ENCODE measurements around the gene SLC26A11. TPM values are rescaled to one million over a fixed set of nuclear protein-coding genes. Genes with fewer than 3 reads are reported as not detected.

The SLC26A11 gene
- total and polyA plus RNA-seq, 5 donors from 2014 or later: 7.7 to 75.9 (median 8.3) TPM

- H3K27ac Mint-ChIP-seq: peak overlapping the region; percentile 95 to 99 (median 98)
- H3K4me1 Mint-ChIP-seq: peaks cover 3 to 71% (median 40%) of the 10 kb centered on the region in 4 donors
- Histone ChIP-seq H3K27me3 (ENCODE audit: control insufficient read depth, insufficient read depth, low read length) (no peaks in the 10 kb centered on the region), H3K9me3 (ENCODE audit: control insufficient read depth in 2 of 2, low read length in 2 of 2) (no peaks in the 10 kb centered on the region), H3K4me1 (ENCODE audit: control insufficient read depth, insufficient read depth, low read length, poor library complexity, severe bottlenecking) (peaks cover 77% of the 10 kb centered on the region), H3K27ac (ENCODE audit: insufficient read depth, low read length, poor library complexity, severe bottlenecking) (peak overlapping the region; percentile 92), H3K36me3 (ENCODE audit: control insufficient read depth, insufficient read depth, low read length) (no peaks in the 10 kb centered on the region), H3K4me3 (ENCODE audit: low read depth, low read length) (peak overlapping the region; percentile 69)
- DNase-seq (no peak), ATAC-seq (ENCODE audit: low read depth in 2 of 2) (no peak)
- peaks cover 13% of the 10 kb centered on the region for H3K36me3 Mint-ChIP-seq
- no peaks in the 10 kb centered on the region for H3K9me3 Mint-ChIP-seq
- H3K27me3 Mint-ChIP-seq: no peaks in the 10 kb centered on the region
- peak overlapping the region; percentile 94 to 96 (median 96) for H3K4me3 Mint-ChIP-seq
These were observed 41.7 kb downstream of the SLC26A11 start for GRCh38 chr17:80261895-80262279.

DNA sequence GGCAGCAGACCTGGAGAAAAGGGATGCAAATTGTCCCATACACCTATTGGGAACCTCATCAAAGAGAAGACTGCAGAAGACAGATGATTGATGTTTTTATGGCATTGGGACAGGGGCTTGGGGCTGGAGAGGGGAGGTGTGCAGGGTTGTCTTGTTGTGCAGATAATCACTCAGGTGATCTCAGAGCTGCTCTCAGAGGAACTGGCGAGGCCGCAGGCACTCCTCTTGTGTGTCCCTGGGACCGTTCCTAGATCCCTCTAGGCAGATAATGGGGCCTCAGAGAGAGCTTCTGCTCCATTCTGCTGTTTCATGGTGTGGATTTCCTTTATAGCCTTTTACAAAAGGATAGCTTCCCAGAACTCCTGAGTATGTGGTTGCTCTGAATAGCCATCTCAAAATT, 42.1 kb downstream of the SLC26A11 start:
- Mint-ChIP-seq H3K27me3 (no peaks in the 10 kb centered on the region), H3K4me3 (peak overlapping the region; percentile 94 to 96 (median 96)), H3K36me3 (peaks cover 13% of the 10 kb centered on the region), H3K27ac (peak overlapping the region; percentile 95 to 99 (median 98)), H3K9me3 (no peaks in the 10 kb centered on the region), H3K4me1 (peaks cover 3 to 74% (median 39%) of the 10 kb centered on the region in 4 donors)
- Histone ChIP-seq H3K4me3 (ENCODE audit: low read depth, low read length) (peak overlapping the region; percentile 69), H3K27me3 (ENCODE audit: control insufficient read depth, insufficient read depth, low read length) (no peaks in the 10 kb centered on the region), H3K9me3 (ENCODE audit: control insufficient read depth in 2 of 2, low read length in 2 of 2) (no peaks in the 10 kb centered on the region), H3K36me3 (ENCODE audit: control insufficient read depth, insufficient read depth, low read length) (peaks cover under 1% of the 10 kb centered on the region), H3K27ac (ENCODE audit: insufficient read depth, low read length, poor library complexity, severe bottlenecking) (peak overlapping the region; percentile 92), H3K4me1 (ENCODE audit: control insufficient read depth, insufficient read depth, low read length, poor library complexity, severe bottlenecking) (peaks cover 77% of the 10 kb centered on the region)
- no peak for DNase-seq
- no peak for ATAC-seq (ENCODE audit: low read depth in 2 of 2)

DNA sequence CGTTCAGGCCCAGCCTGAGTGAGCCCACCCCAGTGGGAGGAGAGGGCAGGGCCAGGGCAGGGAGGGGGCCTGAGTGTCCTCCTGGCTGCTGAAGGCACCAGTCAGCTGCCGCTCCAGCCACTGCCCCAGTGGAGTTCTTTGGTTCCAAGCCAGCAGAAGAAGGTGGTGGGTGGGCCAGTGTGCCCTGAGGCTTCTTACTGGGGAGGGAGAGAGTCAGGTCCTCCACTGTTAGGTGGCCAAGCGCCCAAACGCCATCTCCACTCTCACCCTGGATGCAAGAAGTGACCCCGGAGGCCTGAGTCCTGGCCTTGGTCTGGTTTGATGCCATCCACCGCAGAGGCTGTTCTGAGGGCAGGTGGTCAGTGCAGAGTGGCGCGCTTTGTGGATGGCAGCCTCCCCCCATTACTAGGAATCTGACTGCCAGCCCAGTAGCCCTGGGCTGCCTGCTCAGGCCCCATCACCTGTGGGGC, 42.6 kb downstream of the SLC26A11 start:
- H3K27me3 Mint-ChIP-seq: no peaks in the 10 kb centered on the region

GRCh38 chr17:80263253-80264204, 43.3 kb downstream of the SLC26A11 start:
- Histone ChIP-seq H3K4me3 (ENCODE audit: low read depth, low read length) (peak overlapping the region; percentile 86), H3K36me3 (ENCODE audit: control insufficient read depth, insufficient read depth, low read length) (peaks cover 12% of the 10 kb centered on the region), H3K4me1 (ENCODE audit: control insufficient read depth, insufficient read depth, low read length, poor library complexity, severe bottlenecking) (peaks cover 83% of the 10 kb centered on the region), H3K27me3 (ENCODE audit: control insufficient read depth, insufficient read depth, low read length) (no peaks in the 10 kb centered on the region), H3K27ac (ENCODE audit: insufficient read depth, low read length, poor library complexity, severe bottlenecking) (peak overlapping the region; percentile 92), H3K9me3 (ENCODE audit: control insufficient read depth in 2 of 2, low read length in 2 of 2) (no peaks in the 10 kb centered on the region)
- Mint-ChIP-seq H3K27ac (peak overlapping the region; percentile 91 to 98 (median 91)), H3K36me3 (peaks cover 16% of the 10 kb centered on the region), H3K27me3 (no peaks in the 10 kb centered on the region), H3K9me3 (no peaks in the 10 kb centered on the region), H3K4me3 (peak overlapping the region; percentile 95 to 98 (median 96)), H3K4me1 (peaks cover 3 to 70% (median 31%) of the 10 kb centered on the region in 4 donors)
- peak; percentile 55 to 56 for ATAC-seq (ENCODE audit: low read depth in 2 of 2)
- DNase-seq: peak; percentile 83 to 96 (median 85)

More for the DNA sequence above, 42.6 kb downstream of the SLC26A11 start:
- H3K4me1 ChIP-seq (ENCODE audit: control insufficient read depth, insufficient read depth, low read length, poor library complexity, severe bottlenecking): peaks cover 80% of the 10 kb centered on the region
- H3K9me3 ChIP-seq (ENCODE audit: control insufficient read depth in 2 of 2, low read length in 2 of 2): no peaks in the 10 kb centered on the region
- H3K27me3 ChIP-seq (ENCODE audit: control insufficient read depth, insufficient read depth, low read length): no peaks in the 10 kb centered on the region
- H3K4me1 Mint-ChIP-seq: peaks cover 3 to 73% (median 38%) of the 10 kb centered on the region in 4 donors
- H3K36me3 ChIP-seq (ENCODE audit: control insufficient read depth, insufficient read depth, low read length): peaks cover 5% of the 10 kb centered on the region
- H3K4me3 ChIP-seq (ENCODE audit: low read depth, low read length): peak overlapping the region; percentile 86
- DNase-seq (no peak), ATAC-seq (ENCODE audit: low read depth in 2 of 2) (no peak)
- peak overlapping the region; percentile 18 to 98 (median 96) for H3K4me3 Mint-ChIP-seq
- no peaks in the 10 kb centered on the region for H3K9me3 Mint-ChIP-seq
- H3K27ac Mint-ChIP-seq: peak overlapping the region in 2 of 3 donors; percentile 91 to 99
- peak overlapping the region; percentile 92 for H3K27ac ChIP-seq (ENCODE audit: insufficient read depth, low read length, poor library complexity, severe bottlenecking)
- peaks cover 16% of the 10 kb centered on the region for H3K36me3 Mint-ChIP-seq

GRCh38 chr17:80264205-80265075, 44.2 kb downstream of the SLC26A11 start:
- H3K9me3 ChIP-seq (ENCODE audit: control insufficient read depth in 2 of 2, low read length in 2 of 2): no peaks in the 10 kb centered on the region
- Mint-ChIP-seq H3K4me3 (peak overlapping the region; percentile 95 to 98 (median 96)), H3K9me3 (no peaks in the 10 kb centered on the region), H3K36me3 (peaks cover 16% of the 10 kb centered on the region), H3K27me3 (no peaks in the 10 kb centered on the region), H3K4me1 (peaks cover 3 to 61% (median 26%) of the 10 kb centered on the region in 4 donors), H3K27ac (peak overlapping the region; percentile 87 to 91 (median 91))
- peak overlapping the region; percentile 86 for H3K4me3 ChIP-seq (ENCODE audit: low read depth, low read length)
- no peaks in the 10 kb centered on the region for H3K27me3 ChIP-seq (ENCODE audit: control insufficient read depth, insufficient read depth, low read length)
- peaks cover 21% of the 10 kb centered on the region for H3K36me3 ChIP-seq (ENCODE audit: control insufficient read depth, insufficient read depth, low read length)
- peak overlapping the region; percentile 92 for H3K27ac ChIP-seq (ENCODE audit: insufficient read depth, low read length, poor library complexity, severe bottlenecking)
- H3K4me1 ChIP-seq (ENCODE audit: control insufficient read depth, insufficient read depth, low read length, poor library complexity, severe bottlenecking): peaks cover 74% of the 10 kb centered on the region
- peak in 1 of 2 donors; percentile 10 for ATAC-seq (ENCODE audit: low read depth in 2 of 2)
- peak; percentile 37 to 83 (median 51) for DNase-seq

- DNase-seq: peak; percentile 22 to 91 (median 60)
- H3K4me3 ChIP-seq (ENCODE audit: low read depth, low read length): peak overlapping the region; percentile 88
- peak overlapping the region; percentile 95 to 98 (median 96) for H3K4me3 Mint-ChIP-seq
- H3K4me1 ChIP-seq (ENCODE audit: control insufficient read depth, insufficient read depth, low read length, poor library complexity, severe bottlenecking): peaks cover 71% of the 10 kb centered on the region
- H3K27me3 ChIP-seq (ENCODE audit: control insufficient read depth, insufficient read depth, low read length): no peaks in the 10 kb centered on the region
- H3K27me3 Mint-ChIP-seq: no peaks in the 10 kb centered on the region
- ATAC-seq (ENCODE audit: low read depth in 2 of 2): peak in 1 of 2 donors; percentile 35
- peaks cover 16% of the 10 kb centered on the region for H3K36me3 Mint-ChIP-seq
- H3K9me3 ChIP-seq (ENCODE audit: control insufficient read depth in 2 of 2, low read length in 2 of 2): no peaks in the 10 kb centered on the region
- peaks cover 3 to 56% (median 29%) of the 10 kb centered on the region in 4 donors for H3K4me1 Mint-ChIP-seq
- peaks cover 31% of the 10 kb centered on the region for H3K36me3 ChIP-seq (ENCODE audit: control insufficient read depth, insufficient read depth, low read length)
- H3K9me3 Mint-ChIP-seq: no peaks in the 10 kb centered on the region
- H3K27ac Mint-ChIP-seq: peak overlapping the region; percentile 87 to 91 (median 91)
- peak overlapping the region; percentile 92 for H3K27ac ChIP-seq (ENCODE audit: insufficient read depth, low read length, poor library complexity, severe bottlenecking)
These were observed 45.2 kb downstream of the SLC26A11 start for GRCh38 chr17:80265205-80266068.
